Activated CD4-positive, alpha-beta memory T cell treated with anti-CD3 and anti-CD28 coated beads, Interleukin-2, amount 10 ng/mL, durations not matched to agents 7 days and 5 days (primary cell): ENCODE results near the gene TP53AIP1. TPM values are rescaled to one million over a fixed set of nuclear protein-coding genes. Genes with fewer than 3 reads are reported as not detected.

Source experiments
- CTCF ChIA-PET: fragments of 350-600 bp; sonication (Branson Sonifier 250); formaldehyde crosslinking; loops from one replicate; lab custom pipeline; 2021; ENCODE audit warnings: antibody characterized with exemption, inconsistent platforms; lab: Charles Lee
- POLR2A ChIA-PET: fragments of 350-600 bp; sonication (Branson Sonifier 250); formaldehyde crosslinking; loops from one replicate; lab custom pipeline; 2021; ENCODE audit warnings: antibody characterized with exemption; lab: Charles Lee
- DNase-seq: peaks from one replicate; pipeline ENCODE4 v3.0.0-alpha.2; 2020
- H3K27ac Mint-ChIP-seq: one replicate; pipeline ENCODE4 v1.8.0; 2021; ENCODE audit warnings: mild to moderate bottlenecking, mixed read lengths
- H3K27me3 Mint-ChIP-seq: one replicate; pipeline ENCODE4 v1.8.0; 2021; ENCODE audit warnings: mixed read lengths
- H3K36me3 Mint-ChIP-seq: one replicate; pipeline ENCODE4 v1.8.0; 2021; ENCODE audit warnings: low read depth, mixed read lengths
- H3K4me1 Mint-ChIP-seq: one replicate; pipeline ENCODE4 v1.8.0; 2021; ENCODE audit warnings: mixed read lengths
- H3K4me3 Mint-ChIP-seq: one replicate; pipeline ENCODE4 v1.8.0; 2021; ENCODE audit warnings: mild to moderate bottlenecking, mixed read lengths
- H3K9me3 Mint-ChIP-seq: one replicate; pipeline ENCODE4 v1.8.0; 2021; ENCODE audit warnings: mixed read lengths
- total RNA-seq, 2 experiments: library from RNA; stranded (reverse); gene quantifications; one replicate each; pipeline ENCODE4 v1.2.3, GENCODE V29; 2021

The TP53AIP1 gene
- total RNA-seq, 2 experiments from 2014 or later, result not detected

- H3K27ac Mint-ChIP-seq, result no peak overlapping the region
- H3K27me3 Mint-ChIP-seq, result peaks cover 64% of the 10 kb centered on the region
- no peaks in the 10 kb centered on the region for H3K9me3 Mint-ChIP-seq
- H3K4me3 Mint-ChIP-seq, result peak overlapping the region; percentile 56
- no peaks in the 10 kb centered on the region for H3K36me3 Mint-ChIP-seq
- H3K4me1 Mint-ChIP-seq, result peaks cover 14% of the 10 kb centered on the region
- CTCF ChIA-PET, result interaction anchor here (0.7 to 6.4 kb wide), 11 partner anchors 13 to 749 kb away, joined by 3 to 59 read pairs (median 4); no protein-coding TSS in a partner anchor
- POLR2A ChIA-PET, result no interaction called here
- no peak for DNase-seq
These were observed 36.3 kb downstream of the TP53AIP1 start for GRCh38 chr11:128906185-128907050.

- ChIA-PET POLR2A (no interaction called here), CTCF (interaction anchor here (0.7 to 6.4 kb wide), 10 partner anchors 12 to 748 kb away, joined by 3 to 59 read pairs (median 4); no protein-coding TSS in a partner anchor)
- Mint-ChIP-seq H3K9me3 (no peaks in the 10 kb centered on the region), H3K4me1 (peaks cover 14% of the 10 kb centered on the region), H3K4me3 (peak overlapping the region; percentile 56), H3K27me3 (peaks cover 64% of the 10 kb centered on the region), H3K36me3 (no peaks in the 10 kb centered on the region), H3K27ac (no peak overlapping the region)
- DNase-seq, result peak; percentile 34
These were observed 37.1 kb downstream of the TP53AIP1 start for GRCh38 chr11:128905345-128906184.

- Mint-ChIP-seq H3K4me1 (peaks cover 14% of the 10 kb centered on the region), H3K9me3 (no peaks in the 10 kb centered on the region), H3K36me3 (no peaks in the 10 kb centered on the region), H3K4me3 (peak overlapping the region; percentile 20), H3K27ac (no peak overlapping the region), H3K27me3 (peaks cover 61% of the 10 kb centered on the region)
- CTCF ChIA-PET, result interaction anchor here (1.1 to 6.4 kb wide), 2 partner anchors 20 to 51 kb away, joined by 4 to 59 read pairs; no protein-coding TSS in a partner anchor
- DNase-seq, result no peak
- POLR2A ChIA-PET, result no interaction called here
These were observed 37.9 kb downstream of the TP53AIP1 start for GRCh38 chr11:128904656-128905344.

GRCh38 chr11:128904303-128904655 lies 38.4 kb downstream of the TP53AIP1 start:
- peaks cover 56% of the 10 kb centered on the region for H3K27me3 Mint-ChIP-seq
- ChIA-PET POLR2A (no interaction called here), CTCF (interaction anchor here (0.9 to 6.4 kb wide), 3 partner anchors 19 to 52 kb away, joined by 3 to 59 read pairs (median 4); no protein-coding TSS in a partner anchor)
- DNase-seq, result no peak
- H3K4me1 Mint-ChIP-seq, result peaks cover 14% of the 10 kb centered on the region
- no peaks in the 10 kb centered on the region for H3K36me3 Mint-ChIP-seq
- peak overlapping the region; percentile 20 for H3K4me3 Mint-ChIP-seq
- no peaks in the 10 kb centered on the region for H3K9me3 Mint-ChIP-seq
- no peak overlapping the region for H3K27ac Mint-ChIP-seq

- Mint-ChIP-seq H3K4me1 (peaks cover 12% of the 10 kb centered on the region), H3K27me3 (peaks cover 52% of the 10 kb centered on the region), H3K36me3 (no peaks in the 10 kb centered on the region), H3K4me3 (no peak overlapping the region), H3K27ac (no peak overlapping the region), H3K9me3 (no peaks in the 10 kb centered on the region)
- CTCF ChIA-PET, result interaction anchor here (0.8 to 6.4 kb wide), 4 partner anchors 18 to 53 kb away, joined by 3 to 59 read pairs (median 4); no protein-coding TSS in a partner anchor
- no peak for DNase-seq
- POLR2A ChIA-PET, result interaction anchor here (0.9 kb wide), 2 partner anchors 10 to 34 kb away, joined by 3 read pairs; no protein-coding TSS in a partner anchor
These were observed 39.2 kb downstream of the TP53AIP1 start for GRCh38 chr11:128903248-128904061.

GRCh38 chr11:128902515-128903066 lies 40.1 kb downstream of the TP53AIP1 start:
- Mint-ChIP-seq H3K9me3 (no peaks in the 10 kb centered on the region), H3K36me3 (no peaks in the 10 kb centered on the region), H3K27me3 (peaks cover 52% of the 10 kb centered on the region), H3K4me1 (peaks cover 10% of the 10 kb centered on the region), H3K4me3 (no peak overlapping the region), H3K27ac (no peak overlapping the region)
- ChIA-PET POLR2A (no interaction called here), CTCF (interaction anchor here (0.8 to 6.4 kb wide), 2 partner anchors 17 to 41 kb away, joined by 3 to 59 read pairs; no protein-coding TSS in a partner anchor)
- no peak for DNase-seq

- ChIA-PET CTCF (interaction anchor here (0.8 to 1.1 kb wide), 2 partner anchors 16 to 17 kb away, joined by 3 read pairs; no protein-coding TSS in a partner anchor), POLR2A (no interaction called here)
- peaks cover 49% of the 10 kb centered on the region for H3K27me3 Mint-ChIP-seq
- H3K27ac Mint-ChIP-seq, result no peak overlapping the region
- H3K9me3 Mint-ChIP-seq, result no peaks in the 10 kb centered on the region
- DNase-seq, result no peak
- no peak overlapping the region for H3K4me3 Mint-ChIP-seq
- H3K4me1 Mint-ChIP-seq, result peaks cover 10% of the 10 kb centered on the region
- no peaks in the 10 kb centered on the region for H3K36me3 Mint-ChIP-seq
These were observed 40.8 kb downstream of the TP53AIP1 start for GRCh38 chr11:128901653-128902514.

- ChIA-PET POLR2A (no interaction called here), CTCF (no interaction called here)
- Mint-ChIP-seq H3K9me3 (no peaks in the 10 kb centered on the region), H3K27ac (no peak overlapping the region), H3K36me3 (no peaks in the 10 kb centered on the region), H3K27me3 (peaks cover 45% of the 10 kb centered on the region), H3K4me3 (no peak overlapping the region), H3K4me1 (peaks cover 3% of the 10 kb centered on the region)
- DNase-seq, result no peak
These were observed 42.2 kb downstream of the TP53AIP1 start for GRCh38 chr11:128900468-128900867.

- ChIA-PET CTCF (no interaction called here), POLR2A (no interaction called here)
- Mint-ChIP-seq H3K27ac (no peak overlapping the region), H3K27me3 (peaks cover 42% of the 10 kb centered on the region), H3K9me3 (no peaks in the 10 kb centered on the region), H3K4me3 (no peak overlapping the region), H3K4me1 (peaks cover 5% of the 10 kb centered on the region), H3K36me3 (no peaks in the 10 kb centered on the region)
- DNase-seq, result no peak
These were observed 43.9 kb downstream of the TP53AIP1 start for GRCh38 chr11:128898580-128899344.

- Mint-ChIP-seq H3K9me3 (no peaks in the 10 kb centered on the region), H3K27ac (no peak overlapping the region), H3K27me3 (peaks cover 32% of the 10 kb centered on the region), H3K4me1 (peaks cover 6% of the 10 kb centered on the region), H3K4me3 (no peak overlapping the region), H3K36me3 (no peaks in the 10 kb centered on the region)
- POLR2A ChIA-PET, result no interaction called here
- CTCF ChIA-PET, result no interaction called here
- no peak for DNase-seq
These were observed 44.8 kb downstream of the TP53AIP1 start for GRCh38 chr11:128897826-128898225.
